ENCODE measurements around the gene CA4. TPM values are rescaled to one million over a fixed set of nuclear protein-coding genes. Genes with fewer than 3 reads are reported as not detected.

The CA4 gene
- total RNA-seq, 1 experiment from 2014 or later: 1.7 TPM

- H3K36me3 Mint-ChIP-seq (ENCODE audit: insufficient read depth in 1 of 3, low read depth in 3 of 3): no peaks in the 10 kb centered on the region
- no peak overlapping the region for H2BK5ac ChIP-seq (ENCODE audit: insufficient read length, low read length)
Observed at GRCh38 chr17:60142872-60143499, 6.8 kb upstream of the CA4 start.

More at GRCh38 chr17:60142872-60143499, 6.8 kb upstream of the CA4 start:
- no peak overlapping the region for H2AK5ac ChIP-seq (ENCODE audit: insufficient read length, low read length)
- no peak overlapping the region for H2BK20ac ChIP-seq (ENCODE audit: low read depth, low read length, poor library complexity, severe bottlenecking)
- no peak overlapping the region for H4K91ac ChIP-seq (ENCODE audit: insufficient read length, low read depth, low read length)
- H3K27me3 ChIP-seq (ENCODE audit: insufficient read depth, low read length): peaks cover 37% of the 10 kb centered on the region
- no peak overlapping the region for H3K18ac ChIP-seq (ENCODE audit: insufficient read length, low read depth, low read length)
- H4K8ac ChIP-seq (replicated peaks; ENCODE audit: insufficient read length, low read depth, low read length): no peak overlapping the region
- Mint-ChIP-seq H3K4me3 (peak overlapping the region; percentile 66 to 81), H3K27me3 (ENCODE audit: low read depth) (peaks cover 81% of the 10 kb centered on the region), H3K27ac (peak overlapping the region in 2 of 3 experiments; percentile 93 to 97; a peak in 6 of 7 replicates), H3K9me3 (no peaks in the 10 kb centered on the region; a peak in 1 of 5 replicates), H3K4me1 (peaks cover 45 to 70% of the 10 kb centered on the region in 2 experiments)
- no peaks in the 10 kb centered on the region for H3K9me3 ChIP-seq (ENCODE audit: control insufficient read depth, low read depth, low read length)
- H3K4me1 ChIP-seq (ENCODE audit: insufficient read depth, low read length): peaks cover 9% of the 10 kb centered on the region; the same call in 1 of the 2 replicates
- peak overlapping the region; percentile 78 for H3K4me2 ChIP-seq (ENCODE audit: insufficient read depth, insufficient read length, low read length)
- no peak overlapping the region for H3K56ac ChIP-seq (ENCODE audit: insufficient read length, low read depth, low read length)
- TF ChIP-seq CTCF (conservative IDR thresholded peaks at IDR 0.05): peak; percentile 87
- H3K4ac ChIP-seq (ENCODE audit: low read depth, low read length): no peak overlapping the region
- WGBS (ENCODE audit: extremely low coverage, insufficient read length, low lambda C conversion rate): no CpG with 5 or more reads among the region's 10 CpGs
- no peaks in the 10 kb centered on the region for H3K79me2 ChIP-seq (ENCODE audit: insufficient read depth, low read length)
- no peak overlapping the region for H3K9ac ChIP-seq (ENCODE audit: extremely low read depth, insufficient read length, low read length)
- H2BK12ac ChIP-seq (ENCODE audit: insufficient read length, low read depth, low read length): no peak overlapping the region
- peak; percentile 97 for DNase-seq
- H3K14ac ChIP-seq (ENCODE audit: insufficient read depth, low read length): no peak overlapping the region
- no peaks in the 10 kb centered on the region for H4K20me1 ChIP-seq (ENCODE audit: control insufficient read depth, insufficient read depth, insufficient read length)
- no peaks in the 10 kb centered on the region for H3K79me1 ChIP-seq (ENCODE audit: insufficient read depth, low read depth, low read length, poor library complexity, severe bottlenecking)
- no peak overlapping the region for H2BK120ac ChIP-seq (ENCODE audit: low read depth, low read length, poor library complexity, severe bottlenecking)
- no peak overlapping the region for H3T11ph ChIP-seq (ENCODE audit: low read length)
- H2AFZ ChIP-seq (ENCODE audit: low read length): no peak overlapping the region
- H3K23ac ChIP-seq (ENCODE audit: insufficient read length, low read depth, low read length): no peak overlapping the region
- no peak overlapping the region for H4K5ac ChIP-seq (ENCODE audit: insufficient read length, low read depth, low read length)
- H3K27ac ChIP-seq (ENCODE audit: insufficient read length, low read depth, low read length): no peak overlapping the region
- H3K23me2 ChIP-seq (ENCODE audit: insufficient read length, low read depth, low read length, poor library complexity, severe bottlenecking): peaks cover 21% of the 10 kb centered on the region
- no peak overlapping the region for H2BK15ac ChIP-seq (ENCODE audit: low read depth, low read length)
